H54 (cell line): ENCODE results near the gene SEC11A.
"Not testable (repeated sequence)": the region's sequence is repeated elsewhere in the genome, so short reads cannot be mapped to it uniquely, and the experiment has no call there.

Source experiments
- DNase-seq: peaks from one replicate; pipeline ENCODE4 v3.0.0; 2011; ENCODE audit warnings: low spot score, mixed read lengths; ENCODE audit not compliant: insufficient read length
- FAIRE-seq: peaks from 3 replicates; lab custom pipeline; 2011; peaks lifted over from hg19 to GRCh38; lab: Jason Lieb, UNC
- POLR2A ChIP-seq: IDR thresholded peaks from 2 replicates; pipeline ENCODE4 v1.6.1; 2011; ENCODE audit warnings: low read depth, mild to moderate bottlenecking, low read length

SEC11A gene

GRCh38 chr15:84716036-84716732, at the start of gene SEC11A:
Gene SEC11A (minus strand): TSS chr15:84716139. CDS start chr15:84716075, 64 bp downstream.
- peak; percentile 88 for TF ChIP-seq POLR2A
- DNase-seq, result peak; percentile 82
- FAIRE-seq, result no peak

- TF ChIP-seq POLR2A, result no peak
- no peak for FAIRE-seq
Observed at GRCh38 chr15:84765675-84766074, 49.7 kb upstream of the SEC11A start.

GRCh38 chr15:84764989-84765388, 49.0 kb upstream of the SEC11A start:
- no peak for TF ChIP-seq POLR2A
- DNase-seq, result no peak
- FAIRE-seq, result no peak

More at GRCh38 chr15:84765675-84766074, 49.7 kb upstream of the SEC11A start:
- no peak for DNase-seq

- no peak for DNase-seq
- FAIRE-seq, result no peak
- no peak for TF ChIP-seq POLR2A
Observed at GRCh38 chr15:84764585-84764984, 48.6 kb upstream of the SEC11A start.

- no peak for DNase-seq
- FAIRE-seq, result no peak
- no peak for TF ChIP-seq POLR2A
Observed at GRCh38 chr15:84762840-84763572, 47.1 kb upstream of the SEC11A start.

- DNase-seq, result no peak
- no peak for TF ChIP-seq POLR2A
- FAIRE-seq, result no peak
Observed at GRCh38 chr15:84761607-84762131, 45.7 kb upstream of the SEC11A start.

GRCh38 chr15:84760219-84760618, 44.3 kb upstream of the SEC11A start:
- TF ChIP-seq POLR2A, result no peak
- FAIRE-seq, result no peak
- DNase-seq, result no peak

GRCh38 chr15:84759018-84759417, 43.1 kb upstream of the SEC11A start:
- FAIRE-seq, result no peak

GRCh38 chr15:84755736-84756527, 40.0 kb upstream of the SEC11A start:
- no peak for TF ChIP-seq POLR2A
- FAIRE-seq (no peak), DNase-seq (no peak)

More at GRCh38 chr15:84759018-84759417, 43.1 kb upstream of the SEC11A start:
- TF ChIP-seq POLR2A, result no peak
- no peak for DNase-seq

- not testable (repeated sequence) for FAIRE-seq, DNase-seq
Observed at GRCh38 chr15:84754889-84755288, 39.0 kb upstream of the SEC11A start.

- FAIRE-seq, result no peak
- DNase-seq, result no peak
- TF ChIP-seq POLR2A, result no peak
Observed at GRCh38 chr15:84752700-84753099, 36.8 kb upstream of the SEC11A start.

- TF ChIP-seq POLR2A, result no peak
- no peak for FAIRE-seq
- DNase-seq, result no peak
Observed at GRCh38 chr15:84752195-84752594, 36.3 kb upstream of the SEC11A start.

GRCh38 chr15:84751721-84752120, 35.8 kb upstream of the SEC11A start:
- not testable (repeated sequence) for DNase-seq, FAIRE-seq
